BE2C (cell line): Measurements from ENCODE around the gene ANKRD33B.

Source experiments
- DNase-seq: peaks from one replicate; pipeline ENCODE4 v3.0.0-alpha.2; 2020
- H3K27me3 ChIP-seq: fragments of 250-450 bp; sonication (Bioruptor Pico); 2 replicates; pipeline ENCODE4 v1.5.1; 2020; ENCODE audit warnings: mild to moderate bottlenecking
- H3K36me3 ChIP-seq: fragments of 250-450 bp; sonication (Bioruptor Pico); 2 replicates; pipeline ENCODE4 v1.5.1; 2020; ENCODE audit warnings: mild to moderate bottlenecking
- H3K4me1 ChIP-seq: fragments of 250-450 bp; sonication (Bioruptor Pico); 2 replicates; pipeline ENCODE4 v1.5.1; 2020
- H3K4me3 ChIP-seq: 2 replicates; pipeline ENCODE4 v1.5.1; 2011; ENCODE audit warnings: low read depth, low read length
- H3K9me3 ChIP-seq: fragments of 250-450 bp; sonication (Bioruptor Pico); 2 replicates; pipeline ENCODE4 v1.5.1; 2020
- CTCF ChIP-seq: IDR thresholded peaks from 2 replicates; pipeline ENCODE4 v1.5.1; 2012; ENCODE audit warnings: mild to moderate bottlenecking, low read depth, low read length

ANKRD33B gene

DNA sequence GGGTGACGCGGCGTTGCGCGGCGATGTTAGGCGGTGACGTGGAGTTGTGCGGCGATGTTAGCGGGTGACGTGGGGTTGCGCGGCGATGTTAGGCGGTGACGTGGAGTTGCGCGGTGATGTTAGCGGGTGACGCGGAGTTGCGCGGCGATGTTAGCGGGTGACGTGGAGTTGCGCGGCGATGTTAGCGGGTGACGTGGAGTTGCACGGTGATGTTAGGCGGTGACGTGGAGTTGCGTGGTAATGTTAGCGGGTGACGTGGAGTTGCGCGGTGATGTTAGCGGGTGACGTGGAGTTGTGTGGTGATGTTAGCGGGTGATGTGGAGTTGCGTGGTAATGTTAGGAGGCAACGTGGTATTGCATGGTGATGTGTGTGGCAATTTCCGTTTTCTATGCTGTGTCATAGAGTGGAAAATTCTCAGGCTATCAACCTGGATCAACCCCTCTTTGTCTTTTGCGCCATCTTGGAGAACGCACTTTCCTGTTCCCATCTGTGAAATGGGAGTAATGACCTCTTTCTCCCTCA lies 76.0 kb downstream of the ANKRD33B start:
- Histone ChIP-seq H3K9me3 (no peaks in the 10 kb centered on the region), H3K27me3 (no peaks in the 10 kb centered on the region), H3K4me1 (no peaks in the 10 kb centered on the region), H3K36me3 (no peaks in the 10 kb centered on the region), H3K4me3 (no peak overlapping the region)
- DNase-seq: no peak
- no peak for TF ChIP-seq CTCF

GRCh38 chr5:10642367-10642766 lies 78.5 kb downstream of the ANKRD33B start:
- Histone ChIP-seq H3K4me3 (no peak overlapping the region), H3K9me3 (no peaks in the 10 kb centered on the region), H3K4me1 (no peaks in the 10 kb centered on the region), H3K36me3 (no peaks in the 10 kb centered on the region), H3K27me3 (no peaks in the 10 kb centered on the region)
- no peak for TF ChIP-seq CTCF
- no peak for DNase-seq

DNA sequence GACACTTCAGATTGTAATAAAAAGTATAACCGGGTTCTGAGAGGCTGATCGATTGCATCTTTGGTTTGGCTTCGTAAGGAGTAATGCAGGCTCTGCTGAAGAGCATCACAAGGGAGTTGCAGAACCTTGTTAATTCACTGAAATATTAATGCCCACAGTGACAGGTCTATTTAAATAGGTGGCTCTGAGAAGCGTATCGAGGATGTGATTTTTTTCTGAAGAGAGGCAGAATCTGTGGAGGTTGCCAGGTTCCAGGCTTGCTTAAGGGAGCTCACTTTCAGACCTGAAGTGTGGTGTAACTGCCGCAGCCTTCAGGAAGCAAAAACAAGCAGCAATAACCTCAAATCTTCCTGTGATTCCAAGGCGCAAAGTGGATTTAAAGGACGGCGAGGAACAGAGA lies 80.3 kb downstream of the ANKRD33B start:
- Histone ChIP-seq H3K9me3 (no peaks in the 10 kb centered on the region), H3K4me1 (no peaks in the 10 kb centered on the region), H3K4me3 (no peak overlapping the region), H3K27me3 (no peaks in the 10 kb centered on the region), H3K36me3 (no peaks in the 10 kb centered on the region)
- DNase-seq: no peak
- TF ChIP-seq CTCF: no peak

GRCh38 chr5:10645146-10645545 lies 81.3 kb downstream of the ANKRD33B start:
- TF ChIP-seq CTCF: no peak
- H3K36me3 ChIP-seq: no peaks in the 10 kb centered on the region
- H3K9me3 ChIP-seq: no peaks in the 10 kb centered on the region
- no peak overlapping the region for H3K4me3 ChIP-seq
- no peak for DNase-seq
- H3K27me3 ChIP-seq: no peaks in the 10 kb centered on the region
- no peaks in the 10 kb centered on the region for H3K4me1 ChIP-seq

- H3K4me1 ChIP-seq: 0 out of 2 replicates have a peak, but pooled peaks cover 2% of the 10 kb centered on the region
- no peaks in the 10 kb centered on the region for H3K9me3 ChIP-seq
- no peak overlapping the region for H3K4me3 ChIP-seq
- no peaks in the 10 kb centered on the region for H3K36me3 ChIP-seq
- no peak for DNase-seq
- TF ChIP-seq CTCF: no peak
- H3K27me3 ChIP-seq: no peaks in the 10 kb centered on the region
Measured at GRCh38 chr5:10645671-10646070, 81.8 kb downstream of the ANKRD33B start.

DNA sequence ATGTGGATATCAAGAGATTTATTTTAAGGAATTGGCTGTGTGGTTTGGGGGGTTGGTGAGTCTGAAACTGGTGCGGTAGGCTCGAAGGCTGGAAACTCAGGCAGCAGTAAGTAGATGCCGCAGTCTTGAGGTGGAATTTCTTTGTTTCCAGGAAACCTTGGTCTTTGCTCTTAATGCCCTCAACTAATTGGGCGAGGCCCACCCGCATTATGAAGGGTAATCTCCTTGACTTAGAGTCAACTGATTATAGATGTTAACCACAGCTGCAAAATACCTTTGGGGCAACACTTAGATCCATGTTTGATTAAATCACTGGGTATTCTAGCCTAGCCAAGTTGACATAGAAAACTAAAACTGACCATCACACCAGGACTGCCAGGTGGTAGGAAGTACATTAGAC lies 83.8 kb downstream of the ANKRD33B start:
- Histone ChIP-seq H3K4me3 (no peak overlapping the region), H3K27me3 (no peaks in the 10 kb centered on the region), H3K9me3 (no peaks in the 10 kb centered on the region), H3K36me3 (no peaks in the 10 kb centered on the region), H3K4me1 (0 out of 2 replicates have a peak, but pooled peaks cover 2% of the 10 kb centered on the region)
- DNase-seq: no peak
- TF ChIP-seq CTCF: no peak
